ENCODE data around the gene HOXB3.

Gene HOXB3

DNA sequence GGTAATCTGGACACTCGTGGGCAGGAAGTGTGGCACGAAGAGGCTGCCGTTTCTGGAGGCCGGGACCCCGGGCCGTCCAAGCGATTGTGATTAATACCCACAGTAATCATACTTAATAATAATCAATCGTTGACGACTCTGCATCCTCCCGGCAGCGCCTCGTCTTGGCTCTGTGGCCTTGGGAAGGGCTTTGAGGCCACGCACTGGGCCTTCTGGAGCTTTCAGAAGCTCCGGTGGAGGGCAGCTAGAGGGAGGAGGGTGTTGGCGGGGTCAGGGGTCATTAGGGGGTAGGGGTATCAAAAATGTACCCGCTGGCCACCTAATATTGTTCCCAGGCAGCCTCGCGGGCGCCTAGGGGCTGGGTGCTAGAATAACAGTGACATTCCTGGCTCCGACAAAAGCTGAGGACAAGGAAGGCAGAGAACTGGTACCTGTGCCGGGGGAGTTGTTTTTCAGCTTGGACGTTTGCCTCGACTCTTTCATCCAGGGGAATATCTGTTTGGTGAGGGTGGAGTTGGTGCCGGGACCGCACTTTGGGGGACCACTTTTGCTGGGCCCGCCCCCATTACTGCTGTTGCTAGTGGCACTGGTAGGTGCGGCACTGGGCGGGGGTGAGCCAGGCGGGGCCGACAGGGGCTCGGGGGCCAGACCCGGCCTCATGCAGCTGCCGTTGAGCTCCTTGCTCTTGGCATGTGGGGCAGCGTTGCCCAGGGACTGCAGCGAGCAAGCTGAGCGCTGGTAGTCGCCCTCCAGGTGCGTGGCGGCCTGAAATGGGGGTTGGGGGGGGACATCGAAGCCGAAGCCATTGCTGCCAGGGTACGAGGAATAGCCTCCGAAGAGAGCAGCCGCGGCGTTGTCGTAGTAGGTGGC lies 38.2 kb downstream of the HOXB3 start:
- TF ChIP-seq, protein P1, sequence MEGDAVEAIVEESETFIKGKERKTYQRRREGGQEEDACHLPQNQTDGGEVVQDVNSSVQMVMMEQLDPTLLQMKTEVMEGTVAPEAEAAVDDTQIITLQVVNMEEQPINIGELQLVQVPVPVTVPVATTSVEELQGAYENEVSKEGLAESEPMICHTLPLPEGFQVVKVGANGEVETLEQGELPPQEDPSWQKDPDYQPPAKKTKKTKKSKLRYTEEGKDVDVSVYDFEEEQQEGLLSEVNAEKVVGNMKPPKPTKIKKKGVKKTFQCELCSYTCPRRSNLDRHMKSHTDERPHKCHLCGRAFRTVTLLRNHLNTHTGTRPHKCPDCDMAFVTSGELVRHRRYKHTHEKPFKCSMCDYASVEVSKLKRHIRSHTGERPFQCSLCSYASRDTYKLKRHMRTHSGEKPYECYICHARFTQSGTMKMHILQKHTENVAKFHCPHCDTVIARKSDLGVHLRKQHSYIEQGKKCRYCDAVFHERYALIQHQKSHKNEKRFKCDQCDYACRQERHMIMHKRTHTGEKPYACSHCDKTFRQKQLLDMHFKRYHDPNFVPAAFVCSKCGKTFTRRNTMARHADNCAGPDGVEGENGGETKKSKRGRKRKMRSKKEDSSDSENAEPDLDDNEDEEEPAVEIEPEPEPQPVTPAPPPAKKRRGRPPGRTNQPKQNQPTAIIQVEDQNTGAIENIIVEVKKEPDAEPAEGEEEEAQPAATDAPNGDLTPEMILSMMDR (IDR thresholded peaks at IDR 0.05; ENCODE audit: low read depth, low read length, missing control alignments), result no peak
- in situ Hi-C loops (cut with HindIII; ENCODE audit: low sequenced_read_pairs), result no loop called here
- peak overlapping the region; percentile 31 for H3K4me3 ChIP-seq (ENCODE audit: low read depth, low read length)
- no peak for DNase-seq (ENCODE audit: low read depth)

DNA sequence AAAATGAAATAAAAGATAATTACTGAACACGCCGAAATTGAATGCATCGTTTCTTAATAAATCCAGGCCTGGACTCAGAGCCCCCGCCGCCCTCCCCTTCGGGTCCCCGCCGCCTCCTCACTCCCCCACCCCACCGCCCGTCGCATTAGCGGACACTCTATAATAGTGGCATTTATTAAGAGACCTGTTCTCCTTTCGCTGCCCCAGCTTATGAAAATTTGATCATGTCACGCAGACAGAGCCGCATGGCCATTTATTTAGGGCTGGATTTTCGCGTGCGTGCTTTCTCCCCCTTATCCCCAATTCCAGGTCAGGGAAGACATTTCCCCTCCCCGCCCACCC lies 38.9 kb downstream of the HOXB3 start:
- DNase-seq (ENCODE audit: low read depth), result no peak
- peak overlapping the region; percentile 31 for H3K4me3 ChIP-seq (ENCODE audit: low read depth, low read length)
- in situ Hi-C loops (cut with HindIII; ENCODE audit: low sequenced_read_pairs), result no loop called here
- TF ChIP-seq, protein P1 (IDR thresholded peaks at IDR 0.05; ENCODE audit: low read depth, low read length, missing control alignments), result no peak

DNA sequence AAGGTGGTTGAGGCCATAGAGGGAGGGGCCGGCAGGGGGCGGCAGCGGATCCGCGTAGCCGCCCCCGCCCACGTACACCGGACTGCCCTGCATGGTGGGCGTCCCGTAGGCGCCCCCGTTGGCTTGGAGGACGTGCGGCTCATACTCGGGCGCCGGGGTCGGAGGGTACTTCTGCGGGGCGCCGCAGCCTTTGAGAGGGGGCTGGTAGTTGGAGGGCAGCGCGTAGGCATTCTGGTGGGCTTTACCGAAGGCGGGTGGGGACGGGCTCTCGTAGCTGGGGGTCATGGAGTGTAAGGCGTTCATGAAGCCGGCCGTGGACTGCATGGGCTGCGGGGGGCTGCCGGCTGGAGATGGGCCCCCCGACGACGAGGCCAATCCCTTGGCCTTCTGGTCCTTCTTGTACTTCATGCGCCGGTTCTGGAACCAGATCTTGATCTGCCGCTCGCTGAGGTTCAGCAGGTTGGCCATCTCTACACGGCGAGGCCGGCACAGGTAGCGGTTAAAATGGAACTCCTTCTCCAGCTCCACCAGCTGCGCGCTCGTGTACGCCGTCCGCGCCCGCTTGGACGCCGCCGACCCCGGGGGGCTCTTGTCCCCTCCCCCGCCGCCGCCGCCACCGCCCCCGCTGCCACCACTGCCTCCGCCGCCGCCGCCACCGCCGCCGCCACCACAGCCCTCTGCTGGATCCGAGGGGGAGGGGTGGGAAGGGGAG lies 39.4 kb downstream of the HOXB3 start:
- in situ Hi-C loops (cut with HindIII; ENCODE audit: low sequenced_read_pairs), result no loop called here
- peak overlapping the region; percentile 35 for H3K4me3 ChIP-seq (ENCODE audit: low read depth, low read length)
- DNase-seq (ENCODE audit: low read depth), result no peak
- TF ChIP-seq, protein P1 (IDR thresholded peaks at IDR 0.05; ENCODE audit: low read depth, low read length, missing control alignments), result peak; percentile 52

DNA sequence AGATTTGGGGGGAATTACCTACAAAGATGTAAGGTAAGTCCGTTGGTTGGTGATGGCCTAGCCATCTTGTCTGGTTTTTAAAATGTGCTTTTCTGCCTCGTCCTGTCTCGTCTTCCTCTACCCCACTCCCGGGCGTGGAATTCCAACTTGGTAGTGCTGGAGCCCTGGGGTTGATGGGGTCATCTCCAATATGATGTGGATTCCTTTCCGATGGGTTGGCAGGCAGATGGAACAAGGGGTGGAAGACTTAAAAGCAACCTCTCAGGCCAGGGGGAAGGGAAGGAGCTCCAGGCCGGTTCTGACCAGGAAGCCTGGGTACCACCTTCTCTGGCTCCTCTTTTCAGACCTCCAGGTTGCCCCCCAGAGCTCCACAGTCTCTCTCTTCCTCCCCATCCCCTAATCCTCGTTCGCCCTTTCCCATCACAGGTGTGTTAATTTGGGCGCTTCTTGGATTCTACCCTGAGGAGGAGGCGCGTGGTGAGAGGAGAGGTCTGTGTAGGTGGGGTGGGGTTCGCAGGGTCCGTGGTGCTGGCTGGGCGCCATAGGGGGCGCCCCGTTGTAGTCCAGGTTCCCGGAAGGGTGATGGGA lies 40.0 kb downstream of the HOXB3 start:
- peak overlapping the region; percentile 35 for H3K4me3 ChIP-seq (ENCODE audit: low read depth, low read length)
- TF ChIP-seq, protein P1 (IDR thresholded peaks at IDR 0.05; ENCODE audit: low read depth, low read length, missing control alignments), result no peak
- in situ Hi-C loops (cut with HindIII; ENCODE audit: low sequenced_read_pairs), result no loop called here
- DNase-seq (ENCODE audit: low read depth), result no peak

DNA sequence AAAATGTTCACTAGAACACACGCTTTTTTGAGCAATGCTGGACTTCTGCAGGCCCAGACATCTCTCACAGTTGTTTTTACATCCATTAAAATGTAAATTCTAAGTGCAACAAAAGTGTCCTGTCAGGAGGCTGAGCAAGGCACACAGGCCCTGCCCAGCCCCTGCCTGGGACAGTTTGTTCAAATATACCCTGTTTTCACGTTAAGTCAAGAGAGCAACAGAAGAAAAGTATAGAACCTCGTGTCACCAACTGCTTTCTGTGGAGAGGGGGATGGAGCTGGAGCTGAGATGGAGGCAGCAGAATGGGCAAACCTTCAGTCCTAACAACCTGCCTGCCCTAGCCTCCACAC lies 40.8 kb downstream of the HOXB3 start:
- TF ChIP-seq, protein P1 (IDR thresholded peaks at IDR 0.05; ENCODE audit: low read depth, low read length, missing control alignments), result no peak
- H3K4me3 ChIP-seq (ENCODE audit: low read depth, low read length), result no peak overlapping the region
- in situ Hi-C loops (cut with HindIII; ENCODE audit: low sequenced_read_pairs), result no loop called here
- DNase-seq (ENCODE audit: low read depth), result no peak

DNA sequence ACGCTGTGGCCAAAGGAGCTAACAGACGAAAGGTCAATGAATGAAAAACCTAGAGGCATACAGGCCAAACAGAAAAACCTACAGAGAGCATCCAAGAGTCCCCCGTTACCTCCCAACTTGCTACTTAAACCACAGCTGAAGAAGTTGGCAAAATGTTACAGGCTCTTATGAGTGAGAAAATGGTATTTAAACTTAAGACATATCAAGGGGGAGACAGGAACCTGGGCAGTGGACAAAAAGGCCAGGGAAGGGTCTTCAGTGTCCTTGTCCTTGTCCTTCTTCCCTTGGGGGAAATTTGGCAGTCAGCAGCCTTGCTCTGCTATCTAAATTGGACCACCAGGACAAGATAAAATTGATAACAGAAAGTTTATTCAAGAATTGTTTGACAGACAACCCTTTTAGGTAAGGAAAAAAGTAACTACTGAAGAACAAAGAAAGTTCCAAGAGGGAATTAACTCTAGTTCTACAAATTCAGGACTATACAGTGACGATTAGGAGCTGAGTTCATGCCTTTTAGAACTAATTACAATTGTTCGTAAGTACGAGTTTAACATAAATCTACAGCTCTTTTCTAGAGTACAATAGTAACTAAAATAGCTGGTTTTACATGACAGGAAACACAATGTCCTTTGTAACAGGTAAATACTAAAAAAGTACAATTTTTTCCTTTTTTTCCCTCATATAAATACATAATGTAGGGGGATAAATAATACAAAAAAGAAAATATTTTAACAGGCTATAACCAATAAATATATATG lies 41.3 kb downstream of the HOXB3 start:
- TF ChIP-seq, protein P1 (IDR thresholded peaks at IDR 0.05; ENCODE audit: low read depth, low read length, missing control alignments), result no peak
- in situ Hi-C loops (cut with HindIII; ENCODE audit: low sequenced_read_pairs), result no loop called here
- no peak overlapping the region for H3K4me3 ChIP-seq (ENCODE audit: low read depth, low read length)
- no peak for DNase-seq (ENCODE audit: low read depth)

Measured in astrocyte of the cerebellum (primary cell).